HEK293T (cell line): ENCODE data around the gene PPL.

Source experiments
- CTCF ChIA-PET: fragments of 350-600 bp; formaldehyde crosslinking; extraction: SDS; loops from one replicate; lab custom pipeline; 2021; ENCODE audit warnings: antibody characterized with exemption, inconsistent platforms; lab: Yijun Ruan, JAX
- POLR2A ChIA-PET: fragments of 350-600 bp; formaldehyde crosslinking; extraction: SDS; loops from one replicate; lab custom pipeline; 2020; ENCODE audit warnings: antibody characterized with exemption, inconsistent platforms; lab: Yijun Ruan, JAX
- DNase-seq: peaks from one replicate; pipeline ENCODE4 v3.0.0; 2012; ENCODE audit warnings: mixed read lengths; ENCODE audit errors: extremely low spot score
- ARNT ChIP-seq: fragments of 450-650 bp; IDR thresholded peaks from 2 replicates; pipeline ENCODE4 v1.6.1; 2017; ENCODE audit warnings: mild to moderate bottlenecking
- BHLHE40 ChIP-seq: fragments of 450-650 bp; IDR thresholded peaks from 2 replicates; pipeline ENCODE4 v1.6.1; 2016; ENCODE audit warnings: mild to moderate bottlenecking, moderate library complexity, borderline replicate concordance
- CTBP1 ChIP-seq: fragments of 450-650 bp; IDR thresholded peaks from 2 replicates; pipeline ENCODE4 v1.6.1; 2016; ENCODE audit warnings: borderline replicate concordance
- ELF4 ChIP-seq: fragments of 450-650 bp; IDR thresholded peaks from 2 replicates; pipeline ENCODE4 v1.6.1; 2017; ENCODE audit warnings: antibody characterized with exemption
- FOXA1 ChIP-seq: fragments of 450-650 bp; IDR thresholded peaks from 2 replicates; pipeline ENCODE4 v1.6.1; 2016; ENCODE audit warnings: mild to moderate bottlenecking
- FOXK2 ChIP-seq: fragments of 450-650 bp; IDR thresholded peaks from 2 replicates; pipeline ENCODE4 v1.6.1; 2016; ENCODE audit warnings: mild to moderate bottlenecking
- FOXM1 ChIP-seq: fragments of 450-650 bp; IDR thresholded peaks from 2 replicates; pipeline ENCODE4 v1.6.1; 2017; ENCODE audit warnings: mild to moderate bottlenecking, borderline replicate concordance
- HDGF ChIP-seq: fragments of 450-650 bp; IDR thresholded peaks from 2 replicates; pipeline ENCODE4 v1.6.1; 2017; ENCODE audit warnings: antibody characterized with exemption, borderline replicate concordance
- L3MBTL2 ChIP-seq: fragments of 450-650 bp; conservative IDR thresholded peaks from 2 replicates; pipeline ENCODE4 v1.6.1; 2016; ENCODE audit warnings: mild to moderate bottlenecking
- LEF1 ChIP-seq: fragments of 450-650 bp; IDR thresholded peaks from 2 replicates; pipeline ENCODE4 v1.6.1; 2017; ENCODE audit warnings: mild to moderate bottlenecking, borderline replicate concordance
- NFRKB ChIP-seq: fragments of 450-650 bp; IDR thresholded peaks from 2 replicates; pipeline ENCODE4 v1.6.1; 2016; ENCODE audit warnings: mild to moderate bottlenecking, moderate library complexity
- SP1 ChIP-seq: fragments of 450-650 bp; IDR thresholded peaks from 2 replicates; pipeline ENCODE4 v1.6.1; 2017
- SUZ12 ChIP-seq: fragments of 450-650 bp; IDR thresholded peaks from 2 replicates; pipeline ENCODE4 v1.6.1; 2016; ENCODE audit warnings: mild to moderate bottlenecking
- TARDBP ChIP-seq: fragments of 450-650 bp; IDR thresholded peaks from 2 replicates; pipeline ENCODE4 v1.6.1; 2016
- ZNF384 ChIP-seq: fragments of 450-650 bp; IDR thresholded peaks from 2 replicates; pipeline ENCODE4 v1.6.1; 2016
- TF ChIP-seq, protein P1 (sequence below): fragments of 450-650 bp; IDR thresholded peaks from 2 replicates; pipeline ENCODE4 v1.6.1; 2016

Gene PPL

DNA sequence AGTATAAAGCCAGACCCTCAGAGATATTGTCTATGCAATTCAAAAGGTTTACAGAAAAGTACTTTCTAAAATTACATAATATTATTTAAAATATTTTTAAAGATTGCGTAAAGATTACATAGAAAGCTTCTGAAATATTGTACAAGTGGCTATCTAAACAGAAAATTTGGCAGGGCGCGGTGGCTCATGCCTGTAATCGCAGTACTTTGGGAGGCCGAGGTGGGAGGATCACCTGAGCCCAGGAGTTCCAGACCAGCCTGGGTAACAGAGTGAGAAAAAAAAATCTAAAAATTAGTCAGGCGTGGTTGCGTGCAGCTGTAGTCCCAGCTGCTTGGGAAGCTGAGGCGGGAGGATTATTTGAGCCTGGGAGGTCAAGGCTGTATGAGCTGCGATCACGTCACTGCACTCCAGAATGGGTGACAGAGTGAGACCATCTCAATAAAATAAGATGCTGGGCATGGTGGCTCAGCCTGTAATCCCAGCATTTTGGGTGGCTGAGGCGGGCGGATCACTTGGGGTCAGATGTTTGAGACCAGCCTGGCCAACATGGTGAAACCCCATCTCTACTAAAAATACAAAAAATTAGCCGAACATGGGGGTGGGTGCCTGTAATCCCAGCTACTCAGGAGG lies 71.6 kb downstream of the PPL start:
- no peak for TF ChIP-seq LEF1
- TF ChIP-seq NFRKB, result no peak
- TF ChIP-seq FOXA1, result no peak
- TF ChIP-seq L3MBTL2, result no peak
- no peak for TF ChIP-seq BHLHE40
- TF ChIP-seq, protein P1, sequence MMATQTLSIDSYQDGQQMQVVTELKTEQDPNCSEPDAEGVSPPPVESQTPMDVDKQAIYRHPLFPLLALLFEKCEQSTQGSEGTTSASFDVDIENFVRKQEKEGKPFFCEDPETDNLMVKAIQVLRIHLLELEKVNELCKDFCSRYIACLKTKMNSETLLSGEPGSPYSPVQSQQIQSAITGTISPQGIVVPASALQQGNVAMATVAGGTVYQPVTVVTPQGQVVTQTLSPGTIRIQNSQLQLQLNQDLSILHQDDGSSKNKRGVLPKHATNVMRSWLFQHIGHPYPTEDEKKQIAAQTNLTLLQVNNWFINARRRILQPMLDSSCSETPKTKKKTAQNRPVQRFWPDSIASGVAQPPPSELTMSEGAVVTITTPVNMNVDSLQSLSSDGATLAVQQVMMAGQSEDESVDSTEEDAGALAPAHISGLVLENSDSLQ, result no peak
- TF ChIP-seq ELF4, result no peak
- TF ChIP-seq SP1, result no peak
- no peak for TF ChIP-seq ARNT
- no peak for TF ChIP-seq CTBP1
- no peak for TF ChIP-seq HDGF
- ChIA-PET CTCF (no interaction called here), POLR2A (no interaction called here)
- DNase-seq, result no peak

- TF ChIP-seq HDGF (no peak), TARDBP (no peak), FOXA1 (no peak)
- TF ChIP-seq, protein P1, result no peak
- DNase-seq, result no peak
- CTCF ChIA-PET, result no interaction called here
- POLR2A ChIA-PET, result no interaction called here
Observed at GRCh38 chr16:4864728-4865127, 72.2 kb downstream of the PPL start.

GRCh38 chr16:4862639-4863038 lies 74.3 kb downstream of the PPL start:
- DNase-seq, result no peak
- ChIA-PET CTCF (no interaction called here), POLR2A (no interaction called here)
- TF ChIP-seq SUZ12 (no peak), FOXA1 (no peak), ELF4 (no peak), SP1 (no peak)

- DNase-seq, result no peak
- TF ChIP-seq, protein P1, result no peak
- TF ChIP-seq NFRKB (no peak), ELF4 (no peak), L3MBTL2 (no peak), CTBP1 (no peak), ZNF384 (no peak), FOXK2 (no peak), LEF1 (no peak), FOXA1 (no peak), FOXM1 (no peak)
- ChIA-PET POLR2A (no interaction called here), CTCF (no interaction called here)
Observed at GRCh38 chr16:4860727-4861342, 76.1 kb downstream of the PPL start.

GRCh38 chr16:4859900-4860255 lies 77.1 kb downstream of the PPL start:
- ChIA-PET POLR2A (no interaction called here), CTCF (no interaction called here)
- TF ChIP-seq L3MBTL2, result no peak
- TF ChIP-seq, protein P1, result no peak

DNA sequence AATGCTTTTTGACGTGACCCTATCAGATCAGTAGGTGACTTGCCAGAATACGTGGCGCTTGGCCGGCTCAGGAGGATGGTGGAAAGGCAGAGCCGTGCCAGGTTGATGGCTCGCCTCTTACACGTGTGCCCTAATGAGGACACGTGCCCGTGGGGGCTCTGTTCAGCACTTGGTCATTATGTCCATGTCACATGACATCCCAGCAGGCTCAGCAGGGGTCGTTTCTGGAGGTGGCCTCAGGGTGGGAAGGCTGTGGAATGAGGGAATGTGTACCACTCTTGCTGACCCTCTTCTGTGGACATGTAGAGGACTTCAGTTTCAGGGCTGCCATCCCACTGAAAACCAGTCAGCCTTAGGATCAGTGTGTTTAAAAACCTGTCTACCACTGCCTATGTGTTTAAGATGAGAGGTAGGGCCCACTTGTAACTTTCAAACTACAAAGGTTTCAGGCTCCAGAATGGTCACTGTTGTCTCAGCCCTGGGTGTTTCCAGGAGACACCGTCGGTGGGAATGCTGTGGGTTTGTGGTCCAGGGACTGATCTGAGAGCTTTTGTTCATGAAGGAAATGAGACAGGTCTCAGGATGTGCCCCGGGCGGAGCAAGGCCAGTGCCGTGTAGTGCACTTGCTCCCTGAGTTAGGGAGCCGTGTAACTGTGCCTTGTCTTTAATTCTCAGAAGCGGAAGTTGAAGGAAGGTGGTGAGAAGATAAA lies 77.6 kb downstream of the PPL start:
- POLR2A ChIA-PET, result no interaction called here
- TF ChIP-seq TARDBP (no peak), LEF1 (no peak), ELF4 (no peak), ZNF384 (no peak), FOXM1 (no peak), CTBP1 (no peak)
- DNase-seq, result no peak
- CTCF ChIA-PET, result no interaction called here

More at GRCh38 chr16:4859900-4860255, 77.1 kb downstream of the PPL start:
- DNase-seq, result no peak

- POLR2A ChIA-PET, result no interaction called here
- CTCF ChIA-PET, result no interaction called here
- DNase-seq, result no peak
- TF ChIP-seq ARNT, result no peak
- TF ChIP-seq, protein P1, result no peak
- no peak for TF ChIP-seq FOXA1
- no peak for TF ChIP-seq FOXM1
- TF ChIP-seq SP1, result no peak
- TF ChIP-seq L3MBTL2, result no peak
- TF ChIP-seq ZNF384, result no peak
- TF ChIP-seq NFRKB, result no peak
- no peak for TF ChIP-seq SUZ12
- no peak for TF ChIP-seq BHLHE40
- TF ChIP-seq LEF1, result no peak
Observed at GRCh38 chr16:4855804-4856203, 81.1 kb downstream of the PPL start.
